Measurements from ENCODE around the gene PHLDB1.

The PHLDB1 gene

GRCh38 chr11:118640332-118641154 lies 33.1 kb downstream of the PHLDB1 start:
- no peak for DNase-seq (ENCODE audit: low read depth)

- DNase-seq (ENCODE audit: low read depth) = no peak
Measured at GRCh38 chr11:118641397-118642019, 34.1 kb downstream of the PHLDB1 start.

- no peak for DNase-seq (ENCODE audit: low read depth)
Measured at GRCh38 chr11:118643142-118643994, 36.0 kb downstream of the PHLDB1 start.

GRCh38 chr11:118643995-118644345 lies 36.6 kb downstream of the PHLDB1 start:
- DNase-seq (ENCODE audit: low read depth) = no peak

- no peak for DNase-seq (ENCODE audit: low read depth)
Measured at GRCh38 chr11:118644496-118644895, 37.1 kb downstream of the PHLDB1 start.

- no peak for DNase-seq (ENCODE audit: low read depth)
Measured at GRCh38 chr11:118645066-118645715, 37.8 kb downstream of the PHLDB1 start.

GRCh38 chr11:118646393-118646792 lies 39.0 kb downstream of the PHLDB1 start:
- no peak for DNase-seq (ENCODE audit: low read depth)

- DNase-seq (ENCODE audit: low read depth) = no peak
Measured at GRCh38 chr11:118648291-118648690, 40.9 kb downstream of the PHLDB1 start.

GRCh38 chr11:118649941-118650340 lies 42.5 kb downstream of the PHLDB1 start:
- DNase-seq (ENCODE audit: low read depth) = no peak

- DNase-seq (ENCODE audit: low read depth) = no peak
Measured at GRCh38 chr11:118650366-118650765, 43.0 kb downstream of the PHLDB1 start.

GRCh38 chr11:118651820-118652219 lies 44.4 kb downstream of the PHLDB1 start:
- no peak for DNase-seq (ENCODE audit: low read depth)

GRCh38 chr11:118652681-118653181 lies 45.3 kb downstream of the PHLDB1 start:
- no peak for DNase-seq (ENCODE audit: low read depth)

- no peak for DNase-seq (ENCODE audit: low read depth)
Measured at GRCh38 chr11:118653684-118654390, 46.4 kb downstream of the PHLDB1 start.

GRCh38 chr11:118655486-118656190 lies 48.2 kb downstream of the PHLDB1 start:
- DNase-seq (ENCODE audit: low read depth) = no peak

GRCh38 chr11:118656563-118657165 lies 49.2 kb downstream of the PHLDB1 start:
- no peak for DNase-seq (ENCODE audit: low read depth)

GRCh38 chr11:118657238-118657637 lies 49.8 kb downstream of the PHLDB1 start:
- DNase-seq (ENCODE audit: low read depth) = no peak

GRCh38 chr11:118657709-118658428 lies 50.5 kb downstream of the PHLDB1 start:
- no peak for DNase-seq (ENCODE audit: low read depth)

- DNase-seq (ENCODE audit: low read depth) = no peak
Measured at GRCh38 chr11:118658429-118659313, 51.3 kb downstream of the PHLDB1 start.

Measured in T follicular helper cell (primary cell).